Stimulated activated CD8-positive, alpha-beta memory T cell treated with anti-CD3 and anti-CD28 coated beads, Interleukin-7, amount 100 ng/mL, for 48 hours (primary cell): ENCODE data around the gene ARHGDIB.

Experiments
- DNase-seq, 2 donors: peaks; one replicate each; pipeline ENCODE4 v3.0.0-alpha.2; 2020; ENCODE audit warnings: low read depth in 1 of 2; ENCODE audit errors: extremely low read depth in 1 of 2

The ARHGDIB gene

DNA sequence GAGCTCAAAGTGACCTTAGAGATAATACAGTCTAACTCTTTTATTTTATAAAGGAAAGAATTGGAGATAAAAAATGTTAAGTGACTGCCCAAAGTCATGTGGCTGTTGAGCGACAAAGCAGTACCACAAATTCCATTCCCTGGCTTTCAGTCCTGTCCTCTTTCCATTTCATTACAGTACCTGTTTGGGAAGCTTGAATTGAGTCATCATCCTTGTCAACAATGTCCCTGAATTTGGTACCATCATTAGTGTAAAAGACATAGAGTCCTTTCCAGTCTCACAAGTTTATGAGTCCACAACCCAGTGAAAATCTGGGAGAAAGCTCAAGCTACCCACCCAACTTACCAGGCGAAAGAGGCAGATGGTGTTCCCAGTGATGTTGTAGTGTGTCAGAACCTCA lies 26.9 kb downstream of the ARHGDIB start:
- no peak for DNase-seq

DNA sequence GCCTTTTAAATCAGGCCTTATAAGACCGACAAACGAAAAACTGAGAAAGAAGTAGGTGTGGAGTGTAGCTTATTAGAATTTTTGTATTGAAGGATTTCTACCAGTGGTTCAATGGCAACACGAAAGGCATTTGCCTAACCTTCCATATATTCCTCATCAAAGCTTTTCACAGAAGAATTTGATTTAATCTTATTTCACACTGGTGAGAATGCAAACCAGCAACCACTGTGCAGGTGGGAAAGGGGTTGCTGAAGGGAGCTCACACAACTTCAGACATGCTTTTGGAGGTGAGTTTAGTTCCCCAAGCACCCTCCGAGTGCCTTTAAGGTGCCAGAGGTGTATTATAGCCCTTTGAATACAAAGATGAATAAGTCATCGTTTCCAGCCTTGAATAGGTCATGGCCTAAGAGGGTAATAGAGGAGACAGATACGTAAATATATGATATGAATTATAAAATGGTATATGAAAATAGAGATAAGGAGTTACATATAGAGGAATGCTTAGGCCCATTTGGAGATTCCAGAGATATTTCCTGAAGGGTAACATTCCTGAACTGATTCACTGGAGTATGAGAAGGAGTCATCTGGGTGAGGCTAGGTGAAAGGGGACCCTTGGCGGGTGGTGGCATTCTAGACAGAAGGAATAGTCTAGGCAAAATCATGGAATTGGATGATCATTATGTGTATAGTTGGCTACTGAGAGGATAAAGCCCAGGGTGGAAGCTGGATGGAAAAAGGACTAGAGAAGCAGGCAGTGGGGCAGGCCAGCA lies 29.4 kb downstream of the ARHGDIB start:
- DNase-seq: no peak

- DNase-seq: no peak
Measured at GRCh38 chr12:14931359-14931758, 30.0 kb downstream of the ARHGDIB start.

DNA sequence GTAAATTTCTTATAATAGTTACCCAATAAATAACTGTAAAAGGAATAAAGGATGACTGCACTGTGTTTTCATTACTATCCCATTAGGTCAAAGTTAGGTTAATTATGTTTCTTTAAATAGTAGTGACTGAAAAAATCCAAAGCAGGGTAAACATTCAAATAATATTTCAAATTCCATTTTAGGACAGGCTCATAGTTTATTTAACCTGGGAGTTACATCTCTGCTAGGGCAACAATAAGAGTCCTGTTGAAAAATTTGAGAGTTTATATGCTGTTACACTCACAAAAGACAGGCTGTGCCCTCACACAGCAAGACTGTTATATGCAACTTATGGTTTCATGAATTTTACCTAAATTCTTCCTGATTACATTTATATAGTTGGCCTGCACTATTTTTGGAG lies 31.1 kb downstream of the ARHGDIB start:
- no peak for DNase-seq

- no peak for DNase-seq
Measured at GRCh38 chr12:14928931-14929330, 32.5 kb downstream of the ARHGDIB start.

DNA sequence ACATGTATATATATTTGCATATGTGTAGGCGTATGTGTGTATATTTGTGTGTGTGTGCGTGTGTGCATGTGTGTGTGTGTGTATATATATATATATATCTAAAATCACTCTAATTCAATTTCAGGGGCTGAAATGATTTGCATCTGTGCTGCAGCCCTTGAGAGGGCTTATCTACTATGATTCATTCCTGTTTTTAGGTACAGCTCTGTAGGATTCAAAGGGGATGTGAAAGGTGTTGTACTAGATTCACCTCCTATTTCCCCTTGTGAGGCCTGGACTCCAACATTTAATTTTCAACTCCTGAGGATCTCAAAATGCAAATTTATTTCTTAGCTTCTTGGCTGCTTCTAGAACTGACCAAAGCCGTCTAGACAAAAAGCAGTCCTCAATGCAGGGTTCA lies 34.1 kb downstream of the ARHGDIB start:
- DNase-seq: no peak

- no peak for DNase-seq
Measured at GRCh38 chr12:14924541-14924940, 36.9 kb downstream of the ARHGDIB start.

GRCh38 chr12:14923944-14924343 lies 37.5 kb downstream of the ARHGDIB start:
- no peak for DNase-seq

- DNase-seq: no peak
Measured at GRCh38 chr12:14921218-14921617, 40.2 kb downstream of the ARHGDIB start.

DNA sequence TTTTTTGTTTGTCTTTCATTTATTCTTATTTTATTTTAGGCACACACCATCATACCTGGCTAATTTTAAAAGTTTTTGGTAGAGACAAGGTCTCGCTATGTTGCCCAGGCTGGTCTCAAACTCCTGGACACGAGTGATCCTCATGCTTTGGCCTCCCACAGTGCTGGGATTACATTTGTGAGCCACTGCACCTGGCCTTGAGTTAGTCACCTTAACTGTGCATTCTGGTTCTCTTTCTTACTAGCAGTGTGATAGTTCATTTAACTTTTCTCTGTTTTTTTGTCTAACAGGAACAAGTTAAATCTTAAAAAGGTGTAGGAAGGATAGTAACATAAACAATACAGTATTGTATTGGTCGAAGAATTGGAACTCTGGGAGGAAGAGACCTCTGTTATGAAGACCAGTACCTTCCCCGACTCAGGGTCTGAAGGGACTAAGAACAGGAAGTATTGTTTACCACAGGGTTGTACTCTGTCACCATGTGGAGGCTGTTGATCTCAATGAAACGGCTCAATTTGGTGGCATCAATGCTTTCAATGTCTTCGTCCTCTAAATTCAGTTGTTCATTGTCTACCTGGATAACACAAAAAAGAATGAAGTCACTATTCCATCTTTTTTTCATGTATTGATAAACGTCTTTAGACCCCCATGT lies 40.8 kb downstream of the ARHGDIB start:
- no peak for DNase-seq

GRCh38 chr12:14919455-14919854 lies 41.9 kb downstream of the ARHGDIB start:
- DNase-seq: no peak

GRCh38 chr12:14915736-14916135 lies 45.7 kb downstream of the ARHGDIB start:
- DNase-seq: no peak

- DNase-seq: no peak
Measured at GRCh38 chr12:14913381-14913781, 48.0 kb downstream of the ARHGDIB start.

GRCh38 chr12:14911131-14911530 lies 50.3 kb downstream of the ARHGDIB start:
- no peak for DNase-seq

GRCh38 chr12:14910090-14910915 lies 51.1 kb downstream of the ARHGDIB start:
- peak; percentile 6 to 54 for DNase-seq

DNA sequence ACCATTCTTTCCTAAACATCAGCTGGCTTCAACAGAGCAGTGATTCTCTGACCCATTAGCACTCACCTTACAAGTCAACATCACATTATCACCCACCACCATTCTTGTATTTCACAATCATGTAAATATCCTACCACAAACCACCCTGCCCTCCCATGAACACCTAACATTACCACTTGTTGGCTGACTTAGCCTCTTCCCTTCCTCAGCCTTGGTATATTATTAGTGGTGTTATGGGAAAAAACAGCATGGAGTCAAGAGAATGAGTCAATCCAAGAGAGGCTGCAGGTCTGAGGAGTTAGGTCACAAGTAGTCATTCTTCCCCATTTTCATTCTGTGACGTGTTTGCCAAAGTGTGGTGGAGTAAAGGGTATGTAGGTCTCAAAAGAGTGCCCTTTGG lies 53.4 kb downstream of the ARHGDIB start:
- peak in 1 of 2 donors; percentile 5 for DNase-seq

GRCh38 chr12:14906114-14906513 lies 55.3 kb downstream of the ARHGDIB start:
- DNase-seq: no peak

- DNase-seq: no peak
Measured at GRCh38 chr12:14905269-14906004, 56.0 kb downstream of the ARHGDIB start.

GRCh38 chr12:14904854-14905253 lies 56.5 kb downstream of the ARHGDIB start:
- no peak for DNase-seq

- DNase-seq: no peak
Measured at GRCh38 chr12:14903386-14904098, 57.9 kb downstream of the ARHGDIB start.
